Measurements from ENCODE around the gene MADD.
A peak's percentile ranks its signal among the peaks of the same experiment; 100 is the strongest.

Gene MADD

DNA sequence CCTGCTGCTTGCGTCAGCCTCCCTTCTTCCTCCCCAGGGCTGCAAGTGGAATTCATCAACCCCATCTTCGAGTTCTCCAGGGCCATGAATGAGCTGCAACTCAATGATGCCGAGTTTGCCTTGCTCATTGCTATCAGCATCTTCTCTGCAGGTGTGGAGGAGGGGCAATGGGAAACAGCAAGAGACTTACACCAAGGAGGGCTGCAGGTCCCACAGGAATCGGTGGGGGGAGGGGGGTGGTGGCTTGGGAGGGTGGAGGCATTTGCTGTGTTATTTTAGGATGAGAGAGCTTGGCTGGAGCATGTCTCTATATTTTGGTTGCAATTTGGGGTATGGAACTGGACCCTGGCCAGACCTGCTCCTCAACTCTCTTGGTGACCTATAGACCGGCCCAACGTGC, 2.1 kb upstream of the MADD start:
- Histone ChIP-seq H3K4me1 (peaks cover 3% of the 10 kb centered on the region), H3K4me2 (ENCODE audit: low read length) (no peak overlapping the region), H3K27ac (no peak overlapping the region), H3K79me2 (peaks cover 3% of the 10 kb centered on the region), H3K27me3 (ENCODE audit: control insufficient read depth, insufficient read depth, low read length) (no peaks in the 10 kb centered on the region), H3K9ac (no peak overlapping the region), H3K9me3 (ENCODE audit: control insufficient read depth, low read length) (no peaks in the 10 kb centered on the region), H2AFZ (no peak overlapping the region), H3K4me3 (ENCODE audit: low read depth, low read length) (no peak overlapping the region), H3K36me3 (ENCODE audit: control insufficient read depth, insufficient read depth, low read length) (no peaks in the 10 kb centered on the region)
- TF ChIP-seq, protein P1, sequence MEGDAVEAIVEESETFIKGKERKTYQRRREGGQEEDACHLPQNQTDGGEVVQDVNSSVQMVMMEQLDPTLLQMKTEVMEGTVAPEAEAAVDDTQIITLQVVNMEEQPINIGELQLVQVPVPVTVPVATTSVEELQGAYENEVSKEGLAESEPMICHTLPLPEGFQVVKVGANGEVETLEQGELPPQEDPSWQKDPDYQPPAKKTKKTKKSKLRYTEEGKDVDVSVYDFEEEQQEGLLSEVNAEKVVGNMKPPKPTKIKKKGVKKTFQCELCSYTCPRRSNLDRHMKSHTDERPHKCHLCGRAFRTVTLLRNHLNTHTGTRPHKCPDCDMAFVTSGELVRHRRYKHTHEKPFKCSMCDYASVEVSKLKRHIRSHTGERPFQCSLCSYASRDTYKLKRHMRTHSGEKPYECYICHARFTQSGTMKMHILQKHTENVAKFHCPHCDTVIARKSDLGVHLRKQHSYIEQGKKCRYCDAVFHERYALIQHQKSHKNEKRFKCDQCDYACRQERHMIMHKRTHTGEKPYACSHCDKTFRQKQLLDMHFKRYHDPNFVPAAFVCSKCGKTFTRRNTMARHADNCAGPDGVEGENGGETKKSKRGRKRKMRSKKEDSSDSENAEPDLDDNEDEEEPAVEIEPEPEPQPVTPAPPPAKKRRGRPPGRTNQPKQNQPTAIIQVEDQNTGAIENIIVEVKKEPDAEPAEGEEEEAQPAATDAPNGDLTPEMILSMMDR (IDR thresholded peaks at IDR 0.05): no peak

GRCh38 chr11:47268448-47269001, 1.4 kb upstream of the MADD start:
- H3K27me3 ChIP-seq (ENCODE audit: control insufficient read depth, insufficient read depth, low read length): no peaks in the 10 kb centered on the region
- peak overlapping the region; percentile 86 for H2AFZ ChIP-seq
- H3K4me1 ChIP-seq: peaks cover 3% of the 10 kb centered on the region
- H3K27ac ChIP-seq: peak overlapping the region; percentile 78
- H3K79me2 ChIP-seq: peaks cover 4% of the 10 kb centered on the region
- H3K9ac ChIP-seq: no peak overlapping the region
- H3K36me3 ChIP-seq (ENCODE audit: control insufficient read depth, insufficient read depth, low read length): no peaks in the 10 kb centered on the region
- TF ChIP-seq, protein P1 (IDR thresholded peaks at IDR 0.05): no peak
- no peaks in the 10 kb centered on the region for H3K9me3 ChIP-seq (ENCODE audit: control insufficient read depth, low read length)
- H3K4me2 ChIP-seq (ENCODE audit: low read length): no peak overlapping the region
- H3K4me3 ChIP-seq (ENCODE audit: low read depth, low read length): peak overlapping the region; percentile 69

- Histone ChIP-seq H3K4me1 (peaks cover 3% of the 10 kb centered on the region), H2AFZ (peak overlapping the region; percentile 86)
Observed at GRCh38 chr11:47269002-47269828, 718 bp upstream of the MADD start.

DNA sequence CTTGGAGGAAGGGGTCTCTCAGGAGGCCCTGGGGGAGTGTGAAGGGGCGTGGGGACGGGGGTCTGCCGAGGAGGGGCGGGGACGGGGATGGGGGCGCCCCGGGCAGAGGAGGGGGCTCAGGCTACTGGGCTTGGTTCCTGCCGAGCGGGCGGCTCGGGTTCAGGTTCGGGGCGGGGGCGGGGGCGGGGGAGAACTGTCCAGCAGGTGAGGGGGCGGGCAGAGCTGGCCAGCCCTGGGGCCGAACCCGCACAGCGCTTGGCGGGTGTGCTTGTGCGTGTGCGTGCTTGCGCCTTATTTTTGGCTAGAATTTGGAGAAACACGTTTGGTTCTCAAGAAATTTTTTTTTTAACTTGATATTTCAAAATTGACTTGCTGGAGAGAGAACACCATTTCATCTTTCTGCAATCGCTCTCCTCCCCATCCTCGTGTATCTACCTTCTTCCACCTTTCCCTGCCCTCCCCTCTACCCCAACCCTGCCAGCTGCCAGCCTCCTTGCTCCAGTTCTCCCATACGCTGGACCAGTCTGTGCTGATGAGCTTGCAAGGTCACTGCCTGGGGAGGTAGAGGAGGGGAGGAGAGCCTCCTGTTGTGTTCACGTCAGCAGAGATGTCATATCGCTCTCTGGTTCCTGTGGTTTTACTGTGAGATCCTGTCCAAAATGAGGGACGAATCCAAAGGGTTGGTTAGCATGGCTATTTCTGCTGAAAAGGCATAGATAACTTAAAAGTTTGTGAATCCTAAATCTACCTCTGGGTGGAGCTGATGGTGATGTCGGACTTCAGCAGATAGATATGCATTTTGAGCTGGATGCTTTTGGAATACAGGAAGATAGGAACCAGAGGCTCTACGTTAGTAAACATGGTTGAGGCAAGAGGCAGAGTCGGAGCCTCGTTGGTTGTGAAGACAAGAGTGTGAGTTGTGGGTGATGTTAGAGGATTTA, 668 bp downstream of the MADD start:
- H3K4me1 ChIP-seq: peaks cover 3% of the 10 kb centered on the region
- H3K9me3 ChIP-seq (ENCODE audit: control insufficient read depth, low read length): no peaks in the 10 kb centered on the region
- no peaks in the 10 kb centered on the region for H3K36me3 ChIP-seq (ENCODE audit: control insufficient read depth, insufficient read depth, low read length)
- peak overlapping the region; percentile 78 for H3K27ac ChIP-seq
- H3K9ac ChIP-seq: no peak overlapping the region
- peak overlapping the region; percentile 69 for H3K4me3 ChIP-seq (ENCODE audit: low read depth, low read length)
- H3K79me2 ChIP-seq: peaks cover 5% of the 10 kb centered on the region
- TF ChIP-seq, protein P1 (IDR thresholded peaks at IDR 0.05): no peak
- H2AFZ ChIP-seq: peak overlapping the region; percentile 86
- H3K27me3 ChIP-seq (ENCODE audit: control insufficient read depth, insufficient read depth, low read length): no peaks in the 10 kb centered on the region
- H3K4me2 ChIP-seq (ENCODE audit: low read length): peak overlapping the region; percentile 59

More at GRCh38 chr11:47269002-47269828, 718 bp upstream of the MADD start:
- peak overlapping the region; percentile 80 for H3K4me2 ChIP-seq (ENCODE audit: low read length)
- no peaks in the 10 kb centered on the region for H3K27me3 ChIP-seq (ENCODE audit: control insufficient read depth, insufficient read depth, low read length)
- peak overlapping the region; percentile 69 for H3K4me3 ChIP-seq (ENCODE audit: low read depth, low read length)
- H3K9me3 ChIP-seq (ENCODE audit: control insufficient read depth, low read length): no peaks in the 10 kb centered on the region
- H3K27ac ChIP-seq: peak overlapping the region; percentile 78
- TF ChIP-seq, protein P1 (IDR thresholded peaks at IDR 0.05): no peak
- no peak overlapping the region for H3K9ac ChIP-seq
- H3K79me2 ChIP-seq: peaks cover 4% of the 10 kb centered on the region
- H3K36me3 ChIP-seq (ENCODE audit: control insufficient read depth, insufficient read depth, low read length): no peaks in the 10 kb centered on the region
